Vagina (tissue), 2 donors: ENCODE results near the gene NMT1. TPM values are rescaled to one million over a fixed set of nuclear protein-coding genes. Genes with fewer than 3 reads are reported as not detected.

ENCODE experiments used
- DNase-seq, 2 donors: peaks; one replicate each; pipeline ENCODE4 v3.0.0-alpha.2; 2017; ENCODE audit errors: extremely low spot score in 2 of 2
- H3K27ac ChIP-seq: fragments of 200-600 bp; sonication (generic); one replicate; pipeline ENCODE4 v1.5.1; 2019
- H3K27me3 ChIP-seq: fragments of 200-600 bp; sonication (generic); one replicate; pipeline ENCODE4 v1.5.1; 2019
- H3K36me3 ChIP-seq, 2 donors: fragments of 200-600 bp; sonication (generic); one replicate each; pipeline ENCODE4 v1.5.1; 2017 to 2019
- H3K4me1 ChIP-seq: fragments of 200-600 bp; sonication (generic); one replicate; pipeline ENCODE4 v1.5.1; 2019
- H3K4me3 ChIP-seq, 2 donors: fragments of 200-600 bp; sonication (generic); 1 replicate in 1 of 2; 2 replicates in 1 of 2; pipeline ENCODE4 v1.5.1; 2016 to 2019
- H3K9me3 ChIP-seq: fragments of 200-600 bp; sonication (generic); one replicate; pipeline ENCODE4 v1.5.1; 2019
- POLR2A ChIP-seq, 2 donors: fragments of 450-650 bp; IDR thresholded peaks; one replicate each; pipeline ENCODE4 v1.6.1; 2017; ENCODE audit warnings: antibody characterized with exemption in 2 of 2, mild to moderate bottlenecking in 2 of 2, moderate library complexity in 2 of 2
- POLR2AphosphoS5 ChIP-seq, 2 donors: sonication (generic); formaldehyde crosslinking; IDR thresholded peaks; one replicate each; pipeline ENCODE4 v1.9.0; 2017; ENCODE audit warnings: antibody characterized with exemption in 2 of 2, mild to moderate bottlenecking in 2 of 2, low read depth in 1 of 2; ENCODE audit not compliant: insufficient read depth in 1 of 2
- intact Hi-C: fragments of 100-400 bp; cut with DNase I; formaldehyde crosslinking; loops from one replicate; pipeline ENCODE4 v1.15.1; 2023
- total RNA-seq: library from RNA; depleted of rRNA; stranded (reverse); fragments of >200 nt; gene quantifications from one replicate; pipeline ENCODE4 v1.2.3, GENCODE V29; 2016
- TF ChIP-seq, protein P1 (sequence below), 3 experiments: fragments of 450-650 bp in 2 of 3; fragments of 200-600 bp in 1 of 3; sonication (generic) in 1 of 3; IDR thresholded peaks; one replicate each; pipeline ENCODE4 v1.5.1; 2017 to 2019; ENCODE audit warnings: antibody characterized with exemption in 3 of 3, mild to moderate bottlenecking in 2 of 3, moderate library complexity in 2 of 3

Gene NMT1
- total RNA-seq, 1 donor from 2014 or later: 49.4 TPM

- Histone ChIP-seq H3K9me3 (no peaks in the 10 kb centered on the region), H3K36me3 (peaks cover 0 to 14% of the 10 kb centered on the region in 2 donors), H3K27ac (peak overlapping the region; percentile 72), H3K27me3 (no peaks in the 10 kb centered on the region), H3K4me3 (no peak overlapping the region), H3K4me1 (peaks cover 78% of the 10 kb centered on the region)
- DNase-seq: peak in 1 of 2 donors; percentile 93
- intact Hi-C loops: no loop called here
- TF ChIP-seq POLR2A (IDR thresholded peaks at IDR 0.05) (no peak), POLR2AphosphoS5 (IDR thresholded peaks at IDR 0.05; ENCODE audit: insufficient read depth in 1 of 2, low read depth in 1 of 2) (peak in 1 of 2 donors; percentile 53)
Observed at GRCh38 chr17:45073414-45074070, 12.4 kb downstream of the NMT1 start.

DNA sequence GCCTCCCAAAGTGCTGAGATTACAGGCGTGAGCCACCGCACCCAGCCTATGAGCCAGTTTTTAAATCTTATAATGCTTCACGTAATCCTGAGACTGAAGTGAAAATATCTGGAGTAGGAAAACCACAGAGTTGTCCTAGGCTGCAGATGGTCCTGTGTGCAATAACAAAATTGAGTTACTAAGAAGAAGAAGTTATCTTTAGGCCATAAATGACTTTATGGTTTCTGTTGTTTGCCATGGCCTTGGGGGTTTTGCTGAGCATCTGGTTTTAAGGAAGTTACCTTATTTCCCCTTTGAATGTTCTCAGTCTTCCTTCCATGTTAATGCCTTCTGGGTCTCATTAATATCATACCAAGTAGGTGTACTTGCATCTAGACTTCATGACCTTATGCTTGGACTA is 16.5 kb downstream of the NMT1 start:
- H3K27me3 ChIP-seq: no peaks in the 10 kb centered on the region
- intact Hi-C loops: no loop called here
- DNase-seq: no peak
- TF ChIP-seq, protein P1, sequence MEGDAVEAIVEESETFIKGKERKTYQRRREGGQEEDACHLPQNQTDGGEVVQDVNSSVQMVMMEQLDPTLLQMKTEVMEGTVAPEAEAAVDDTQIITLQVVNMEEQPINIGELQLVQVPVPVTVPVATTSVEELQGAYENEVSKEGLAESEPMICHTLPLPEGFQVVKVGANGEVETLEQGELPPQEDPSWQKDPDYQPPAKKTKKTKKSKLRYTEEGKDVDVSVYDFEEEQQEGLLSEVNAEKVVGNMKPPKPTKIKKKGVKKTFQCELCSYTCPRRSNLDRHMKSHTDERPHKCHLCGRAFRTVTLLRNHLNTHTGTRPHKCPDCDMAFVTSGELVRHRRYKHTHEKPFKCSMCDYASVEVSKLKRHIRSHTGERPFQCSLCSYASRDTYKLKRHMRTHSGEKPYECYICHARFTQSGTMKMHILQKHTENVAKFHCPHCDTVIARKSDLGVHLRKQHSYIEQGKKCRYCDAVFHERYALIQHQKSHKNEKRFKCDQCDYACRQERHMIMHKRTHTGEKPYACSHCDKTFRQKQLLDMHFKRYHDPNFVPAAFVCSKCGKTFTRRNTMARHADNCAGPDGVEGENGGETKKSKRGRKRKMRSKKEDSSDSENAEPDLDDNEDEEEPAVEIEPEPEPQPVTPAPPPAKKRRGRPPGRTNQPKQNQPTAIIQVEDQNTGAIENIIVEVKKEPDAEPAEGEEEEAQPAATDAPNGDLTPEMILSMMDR (IDR thresholded peaks at IDR 0.05): no peak
- TF ChIP-seq POLR2A (IDR thresholded peaks at IDR 0.05) (no peak), POLR2AphosphoS5 (IDR thresholded peaks at IDR 0.05; ENCODE audit: insufficient read depth in 1 of 2, low read depth in 1 of 2) (no peak)
- H3K36me3 ChIP-seq: peaks cover 0 to 13% of the 10 kb centered on the region in 2 donors
- peaks cover 69% of the 10 kb centered on the region for H3K4me1 ChIP-seq
- no peaks in the 10 kb centered on the region for H3K9me3 ChIP-seq
- H3K4me3 ChIP-seq: no peak overlapping the region
- peak overlapping the region; percentile 17 for H3K27ac ChIP-seq

- Histone ChIP-seq H3K27ac (peak overlapping the region; percentile 45), H3K9me3 (no peaks in the 10 kb centered on the region), H3K27me3 (no peaks in the 10 kb centered on the region), H3K4me3 (no peak overlapping the region), H3K4me1 (peaks cover 37% of the 10 kb centered on the region), H3K36me3 (peaks cover 0 to 29% of the 10 kb centered on the region in 2 donors)
- intact Hi-C loops: no loop called here
- TF ChIP-seq, protein P1 (IDR thresholded peaks at IDR 0.05): no peak
- no peak for TF ChIP-seq POLR2A (IDR thresholded peaks at IDR 0.05)
- no peak for TF ChIP-seq POLR2AphosphoS5 (IDR thresholded peaks at IDR 0.05; ENCODE audit: insufficient read depth in 1 of 2, low read depth in 1 of 2)
- DNase-seq: no peak
Observed at GRCh38 chr17:45081047-45081703, 20.1 kb downstream of the NMT1 start.

DNA sequence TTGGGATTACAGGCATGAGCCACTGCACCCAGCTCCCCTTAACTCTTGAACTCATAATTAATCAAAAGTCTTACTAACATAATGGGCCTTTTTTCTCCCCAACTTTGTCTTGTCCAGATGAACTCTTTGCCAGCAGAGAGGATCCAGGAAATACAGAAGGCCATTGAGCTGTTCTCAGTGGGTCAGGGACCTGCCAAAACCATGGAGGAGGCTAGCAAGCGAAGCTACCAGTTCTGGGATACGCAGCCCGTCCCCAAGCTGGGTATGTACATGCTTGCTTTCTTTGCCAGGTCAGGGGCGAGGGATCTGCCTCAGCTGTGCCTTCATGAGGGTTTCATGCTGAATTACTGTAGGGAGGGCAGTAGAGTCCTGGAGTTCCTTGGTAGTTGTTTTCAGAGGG is 25.3 kb downstream of the NMT1 start:
- peaks cover 31% of the 10 kb centered on the region for H3K4me1 ChIP-seq
- TF ChIP-seq, protein P1 (IDR thresholded peaks at IDR 0.05): no peak
- no peak for TF ChIP-seq POLR2AphosphoS5 (IDR thresholded peaks at IDR 0.05; ENCODE audit: insufficient read depth in 1 of 2, low read depth in 1 of 2)
- no peak for TF ChIP-seq POLR2A (IDR thresholded peaks at IDR 0.05)
- H3K9me3 ChIP-seq: no peaks in the 10 kb centered on the region
- no peak for DNase-seq
- H3K27ac ChIP-seq: peak overlapping the region; percentile 16
- peaks cover 2 to 58% of the 10 kb centered on the region in 2 donors for H3K36me3 ChIP-seq
- intact Hi-C loops: no loop called here
- H3K4me3 ChIP-seq: no peak overlapping the region
- no peaks in the 10 kb centered on the region for H3K27me3 ChIP-seq

DNA sequence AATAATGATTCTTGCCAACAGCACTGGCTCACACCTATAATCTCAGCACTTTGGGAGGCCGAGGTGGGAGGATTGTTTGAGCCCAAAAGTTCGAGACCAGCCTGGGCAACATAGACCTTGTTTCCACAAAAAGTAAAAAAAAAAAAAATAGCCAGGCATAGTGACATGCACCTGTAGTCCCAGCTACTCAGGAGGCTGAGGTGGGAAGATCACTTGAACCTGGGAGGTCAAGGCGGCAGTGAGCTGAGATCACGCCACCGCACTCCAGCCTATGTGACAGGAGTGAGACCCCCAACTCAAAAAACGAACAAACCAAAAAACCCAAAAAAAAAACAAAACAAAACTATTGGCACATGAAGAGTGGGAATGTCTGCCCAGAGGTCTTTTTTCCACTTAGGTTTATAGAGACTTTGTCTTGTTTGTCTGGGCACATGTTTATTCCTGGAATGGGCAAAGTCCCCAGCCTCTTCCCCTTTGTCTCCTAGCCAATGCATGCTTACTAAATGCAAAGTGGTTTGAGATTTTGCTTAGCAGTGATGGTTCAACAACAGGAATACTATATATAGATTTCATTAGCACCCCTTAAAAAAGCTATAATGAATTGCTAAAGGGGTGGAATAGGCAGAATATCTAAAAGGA is 25.9 kb downstream of the NMT1 start:
- Histone ChIP-seq H3K4me3 (no peak overlapping the region), H3K4me1 (peaks cover 31% of the 10 kb centered on the region), H3K27me3 (no peaks in the 10 kb centered on the region), H3K36me3 (peaks cover 2 to 58% of the 10 kb centered on the region in 2 donors), H3K9me3 (no peaks in the 10 kb centered on the region), H3K27ac (peak overlapping the region; percentile 16)
- TF ChIP-seq, protein P1 (IDR thresholded peaks at IDR 0.05): no peak
- TF ChIP-seq POLR2A (IDR thresholded peaks at IDR 0.05) (no peak), POLR2AphosphoS5 (IDR thresholded peaks at IDR 0.05; ENCODE audit: insufficient read depth in 1 of 2, low read depth in 1 of 2) (no peak)
- no peak for DNase-seq
- intact Hi-C loops: no loop called here
